AG09309 (cell line): Measurements from ENCODE around the gene ATM.

ENCODE experiments used
- DNase-seq: peaks from one replicate; pipeline ENCODE4 v3.0.0-alpha.2; 2010; ENCODE audit warnings: low read depth
- H3K4me3 ChIP-seq: 2 replicates; pipeline ENCODE4 v1.5.1; 2011; ENCODE audit warnings: mild to moderate bottlenecking, low read depth, low read length, moderate library complexity; ENCODE audit not compliant: control insufficient read depth
- TF ChIP-seq, protein P1 (sequence below): IDR thresholded peaks from 2 replicates; pipeline ENCODE4 v1.5.1; 2011; ENCODE audit warnings: mild to moderate bottlenecking, low read depth, low read length, inconsistent platforms; ENCODE audit not compliant: insufficient read depth, control insufficient read depth; ENCODE audit errors: missing control alignments

Gene ATM

DNA sequence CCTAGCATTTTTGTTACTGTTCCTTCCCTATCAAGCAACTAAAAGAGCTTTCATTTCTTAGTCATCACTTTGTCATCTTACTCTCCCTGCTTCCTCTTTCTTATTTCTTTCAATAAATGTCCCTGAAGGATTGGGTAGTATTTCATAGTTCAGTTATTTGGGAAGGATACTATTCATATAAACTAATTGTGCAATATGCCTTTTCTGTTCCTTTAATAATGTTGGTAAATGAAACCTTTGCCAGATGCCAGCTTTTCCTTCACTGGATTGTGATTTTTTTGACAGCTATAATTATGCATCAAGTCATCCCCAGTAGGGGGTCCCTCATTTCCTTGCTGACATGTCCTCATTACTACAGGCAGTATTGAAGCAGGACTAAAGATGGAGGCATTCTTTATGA, 101.7 kb downstream of the ATM start:
- TF ChIP-seq, protein P1, sequence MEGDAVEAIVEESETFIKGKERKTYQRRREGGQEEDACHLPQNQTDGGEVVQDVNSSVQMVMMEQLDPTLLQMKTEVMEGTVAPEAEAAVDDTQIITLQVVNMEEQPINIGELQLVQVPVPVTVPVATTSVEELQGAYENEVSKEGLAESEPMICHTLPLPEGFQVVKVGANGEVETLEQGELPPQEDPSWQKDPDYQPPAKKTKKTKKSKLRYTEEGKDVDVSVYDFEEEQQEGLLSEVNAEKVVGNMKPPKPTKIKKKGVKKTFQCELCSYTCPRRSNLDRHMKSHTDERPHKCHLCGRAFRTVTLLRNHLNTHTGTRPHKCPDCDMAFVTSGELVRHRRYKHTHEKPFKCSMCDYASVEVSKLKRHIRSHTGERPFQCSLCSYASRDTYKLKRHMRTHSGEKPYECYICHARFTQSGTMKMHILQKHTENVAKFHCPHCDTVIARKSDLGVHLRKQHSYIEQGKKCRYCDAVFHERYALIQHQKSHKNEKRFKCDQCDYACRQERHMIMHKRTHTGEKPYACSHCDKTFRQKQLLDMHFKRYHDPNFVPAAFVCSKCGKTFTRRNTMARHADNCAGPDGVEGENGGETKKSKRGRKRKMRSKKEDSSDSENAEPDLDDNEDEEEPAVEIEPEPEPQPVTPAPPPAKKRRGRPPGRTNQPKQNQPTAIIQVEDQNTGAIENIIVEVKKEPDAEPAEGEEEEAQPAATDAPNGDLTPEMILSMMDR = no peak
- H3K4me3 ChIP-seq = no peak overlapping the region
- DNase-seq = peak; percentile 31

GRCh38 chr11:108333403-108333899, 110.6 kb downstream of the ATM start:
- no peak for DNase-seq
- TF ChIP-seq, protein P1 = no peak
- no peak overlapping the region for H3K4me3 ChIP-seq

DNA sequence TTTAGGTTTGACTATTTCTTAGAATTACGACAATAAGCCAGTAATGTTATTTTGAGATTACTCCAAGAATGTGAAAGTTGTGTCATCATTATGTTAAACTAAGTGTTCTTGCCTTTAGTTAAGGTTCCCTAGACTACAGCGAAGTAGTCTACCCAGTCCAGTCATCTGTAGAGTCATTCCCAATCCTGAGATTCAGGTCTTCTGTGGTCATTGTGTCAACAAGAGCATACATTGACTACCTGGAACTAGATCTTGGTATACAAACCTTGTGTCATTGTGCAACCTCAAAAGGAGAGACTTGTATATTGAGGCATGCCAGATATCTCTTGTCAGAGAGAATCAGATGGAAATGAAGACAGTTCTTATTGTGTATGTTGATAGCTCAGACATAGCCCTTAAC, 115.9 kb downstream of the ATM start:
- H3K4me3 ChIP-seq = no peak overlapping the region
- no peak for DNase-seq
- TF ChIP-seq, protein P1 = no peak

DNA sequence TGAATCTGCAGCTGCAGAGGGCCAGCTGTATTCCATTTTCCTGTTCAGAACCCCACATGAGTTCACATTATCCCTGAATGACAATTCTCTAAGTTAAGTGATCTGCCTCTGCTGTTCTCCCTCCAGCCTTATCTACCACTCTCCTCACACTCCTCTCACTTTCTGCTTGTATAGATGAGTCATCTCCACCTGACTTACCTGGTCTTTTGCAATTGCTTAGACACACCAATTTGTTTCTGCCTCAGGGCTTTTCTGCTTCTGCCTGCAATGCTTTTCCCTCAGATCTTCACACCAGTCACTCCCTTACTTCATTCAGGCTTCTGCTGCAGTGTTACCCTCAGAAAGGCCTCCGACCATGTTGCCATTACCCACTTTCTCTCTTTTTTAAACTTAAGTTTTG, 118.1 kb downstream of the ATM start:
- TF ChIP-seq, protein P1 = no peak
- no peak overlapping the region for H3K4me3 ChIP-seq
- DNase-seq = no peak

DNA sequence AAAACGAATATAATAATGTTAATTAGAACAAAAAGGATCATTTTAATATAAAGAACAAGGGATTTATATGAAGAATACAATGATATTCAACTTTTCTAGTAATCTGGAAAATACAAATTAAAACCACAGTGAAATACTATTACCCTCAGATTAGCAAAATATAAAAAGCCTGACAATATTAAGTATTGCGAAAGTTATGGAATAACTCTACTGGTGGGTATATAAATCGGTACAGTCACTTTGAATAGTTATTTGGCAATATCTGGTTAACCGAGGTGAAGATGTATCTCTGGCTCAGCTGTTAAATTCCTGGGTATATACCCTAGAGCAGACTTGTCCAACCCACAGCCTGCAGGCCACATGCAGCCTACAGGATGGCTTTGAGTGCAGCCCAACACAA, 118.8 kb downstream of the ATM start:
- TF ChIP-seq, protein P1 = no peak
- no peak for DNase-seq
- H3K4me3 ChIP-seq = no peak overlapping the region

DNA sequence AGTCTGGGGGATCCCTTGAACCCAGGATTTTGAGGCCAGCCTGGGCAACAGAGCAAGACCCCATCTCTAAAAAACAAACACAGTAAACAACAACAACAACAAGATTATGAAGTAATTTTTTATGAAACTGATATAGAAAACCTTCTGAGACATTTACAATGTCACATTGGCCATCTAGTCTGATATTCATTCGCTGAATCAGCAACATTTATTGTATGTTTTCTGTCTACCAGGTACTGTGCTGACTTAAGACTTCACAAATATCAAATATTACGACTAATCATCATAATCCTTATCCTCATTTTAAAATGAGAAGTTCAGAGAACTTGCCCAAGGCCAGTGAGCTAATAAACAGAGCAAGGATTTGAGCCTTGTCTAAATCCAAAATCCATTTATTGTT, 120.8 kb downstream of the ATM start:
- no peak for DNase-seq

More for the DNA sequence above, 120.8 kb downstream of the ATM start:
- TF ChIP-seq, protein P1 = no peak
- no peak overlapping the region for H3K4me3 ChIP-seq
